ENCODE data around the gene ACOXL. TPM values are rescaled to one million over a fixed set of nuclear protein-coding genes. Genes with fewer than 3 reads are reported as not detected.

ACOXL gene
- total and polyA plus RNA-seq, 9 of the 15 experiments (the other 6 are each of a cell fraction or from before 2014, with no cell fraction given), result 0.31 to 0.56 TPM; not detected in 7

GRCh38 chr2:110759411-110759810, 27.0 kb downstream of the ACOXL start:
- Histone ChIP-seq H2AFZ (ENCODE audit: low read depth, low read length) (no peak overlapping the region), H4K20me1 (replicated peaks; ENCODE audit: control insufficient read depth, insufficient read depth, low read length) (no peaks in the 10 kb centered on the region), H3K9me1 (ENCODE audit: control insufficient read depth, insufficient read depth, low read length) (no peaks in the 10 kb centered on the region), H3K9me3 (replicated peaks; ENCODE audit: control insufficient read depth, insufficient read depth, low read depth, low read length) (peaks cover 4% of the 10 kb centered on the region; the same call in 1 of the 2 replicates), H3K79me2 (ENCODE audit: control insufficient read depth, insufficient read depth, low read length) (no peaks in the 10 kb centered on the region), H3K27ac (ENCODE audit: extremely low read depth, low read depth, low read length) (no peak overlapping the region), H3K4me1 (replicated peaks in 1 of 2; ENCODE audit: control insufficient read depth in 2 of 2, insufficient read depth in 2 of 2, low read length in 2 of 2) (no peaks in the 10 kb centered on the region; a peak in 1 of 5 replicates), H3K4me3 (no peak overlapping the region), H3K27me3 (ENCODE audit: control insufficient read depth in 2 of 2, insufficient read depth in 2 of 2, low read length in 2 of 2) (peaks cover 0 to 2% of the 10 kb centered on the region in 2 experiments; a peak in 2 of 5 replicates), H3K36me3 (ENCODE audit: control insufficient read depth, insufficient read depth, low read length) (no peaks in the 10 kb centered on the region), H3K4me2 (ENCODE audit: insufficient read depth, low read length) (no peak overlapping the region), H3K9ac (ENCODE audit: insufficient read depth in 1 of 2, low read depth in 2 of 2, low read length in 2 of 2) (no peak overlapping the region)
- intact Hi-C loops (cut with micrococcal nuclease), result loop anchor here (5.0 kb wide), 1 partner anchor 82 kb away; the partner anchor contains the start of gene BUB1
- no peak for TF ChIP-seq CTCFL (IDR thresholded peaks at IDR 0.05; ENCODE audit: borderline replicate concordance, insufficient read depth, low read depth, low read length, poor library complexity, severe bottlenecking)
- TF ChIP-seq MNT (conservative IDR thresholded peaks at IDR 0.05), result no peak
- no peak for TF ChIP-seq JUND (IDR thresholded peaks at IDR 0.05; ENCODE audit: borderline replicate concordance, low read depth, low read length)
- no peak for TF ChIP-seq JUND (tag; IDR thresholded peaks at IDR 0.05; ENCODE audit: borderline replicate concordance, low read depth, low read length)
- no peak for TF ChIP-seq KAT7 (CRISPR knock-in tag; IDR thresholded peaks at IDR 0.05; ENCODE audit: borderline replicate concordance)
- no peak for TF ChIP-seq ZBTB43 (CRISPR knock-in tag; IDR thresholded peaks at IDR 0.05)
- TF ChIP-seq ZFX (CRISPR knock-in tag; IDR thresholded peaks at IDR 0.05), result no peak
- TF ChIP-seq ZBTB34 (CRISPR knock-in tag; IDR thresholded peaks at IDR 0.05), result no peak
- no peak for TF ChIP-seq ETS1 (conservative IDR thresholded peaks at IDR 0.05; ENCODE audit: control insufficient read depth, low read depth, low read length)
- no peak for TF ChIP-seq ZNF589 (CRISPR knock-in tag; IDR thresholded peaks at IDR 0.05; ENCODE audit: low read depth)
- no peak for TF ChIP-seq RFX5 (IDR thresholded peaks at IDR 0.05; ENCODE audit: low read depth, low read length)
- 0% methylated on average over 2 of the region's 2 CpGs for WGBS (ENCODE audit: insufficient coverage, low coverage, missing lambda C conversion rate)
- ATAC-seq (no peak), DNase-seq (ENCODE audit: extremely low read depth in 1 of 4, low spot score in 3 of 4) (no peak), FAIRE-seq (no peak)
- BruUV-seq (replicated peaks), result no TSS peak
- CTCF ChIA-PET (ENCODE audit: low intra/inter-chr PET ratio), result interaction anchor here (0.6 kb wide), 1 partner anchor 603 kb away, joined by 3 read pairs; no protein-coding TSS in a partner anchor
- in situ Hi-C loops (cut with MboI), result loop anchor here (25.0 kb wide), 1 partner anchor 972 kb away; the partner anchor contains the start of gene RGPD5
- POLR2A ChIA-PET, result no interaction called here

Measured in K562 (cell line).